ENCODE measurements around the gene FANCC. TPM values are rescaled to one million over a fixed set of nuclear protein-coding genes. Genes with fewer than 3 reads are reported as not detected.

The FANCC gene
- total RNA-seq (10 to 100 TPM; 35.1 to 38.5 TPM), polyA plus RNA-seq (ENCODE audit: insufficient read depth, low read depth, low replicate concordance) (30.7 TPM)
- long read RNA-seq, donor 1, full-length matches to known transcripts = 3 of 3 reads
- long read RNA-seq, donor 1, partial matches to known transcripts = 0 of 3 reads
- long read RNA-seq, donor 1, other reads (novel, unspliced or antisense) = 0 of 3 reads
- long read RNA-seq, donor 2, full-length matches to known transcripts = 4 of 4 reads
- long read RNA-seq, donor 2, partial matches to known transcripts = 0 of 4 reads
- long read RNA-seq, donor 2, other reads (novel, unspliced or antisense) = 0 of 4 reads

GRCh38 chr9:95317119-95317892 lies at the start of gene FANCC:
Gene FANCC, minus strand, starts transcription at chr9:95317709. Its CDS starts 68,418 bp downstream, at chr9:95249291.
- WGBS, 2 donors = 1% methylated on average over 65 to 81 of the region's 89 CpGs
- Histone ChIP-seq H3K36me3 (ENCODE audit: low read depth, missing control alignments) (no peaks in the 10 kb centered on the region), H3K27me3 (no peaks in the 10 kb centered on the region), H3K4me3 (peak within 1 kb of the TSS; percentile 89 to 94), H3K27ac (peak within 1 kb of the TSS; percentile 86 to 97), H3K4me1 (no peaks in the 10 kb centered on the region), H3K9me3 (no peaks in the 10 kb centered on the region)
- intact Hi-C loops (cut with DNase I; ENCODE audit: low total_unique reads) = no loop called here
- DNase-seq = peak; percentile 94
- TF ChIP-seq POLR2A (IDR thresholded peaks at IDR 0.05) = no peak
- TF ChIP-seq CTCF (IDR thresholded peaks at IDR 0.05) = no peak

GRCh38 chr9:95366731-95367325 lies 49.3 kb upstream of the FANCC start:
- H3K27me3 ChIP-seq = no peaks in the 10 kb centered on the region
- no peaks in the 10 kb centered on the region for H3K9me3 ChIP-seq
- H3K4me3 ChIP-seq = no peak overlapping the region
- no peaks in the 10 kb centered on the region for H3K36me3 ChIP-seq (ENCODE audit: low read depth, missing control alignments)
- intact Hi-C loops (cut with DNase I; ENCODE audit: low total_unique reads) = no loop called here
- no peak for DNase-seq
- no peak overlapping the region for H3K27ac ChIP-seq
- H3K4me1 ChIP-seq = no peaks in the 10 kb centered on the region
- TF ChIP-seq CTCF (IDR thresholded peaks at IDR 0.05) (no peak), POLR2A (IDR thresholded peaks at IDR 0.05) (no peak)
- WGBS, 2 donors = 72 to 76% methylated on average over 8 of the region's 8 CpGs

- Histone ChIP-seq H3K4me1 (no peaks in the 10 kb centered on the region), H3K4me3 (no peak overlapping the region), H3K36me3 (ENCODE audit: low read depth, missing control alignments) (no peaks in the 10 kb centered on the region), H3K9me3 (no peaks in the 10 kb centered on the region), H3K27ac (no peak overlapping the region), H3K27me3 (no peaks in the 10 kb centered on the region)
- intact Hi-C loops (cut with DNase I; ENCODE audit: low total_unique reads) = no loop called here
- WGBS, 2 donors = 78 to 83% methylated on average over 4 of the region's 4 CpGs
- no peak for DNase-seq
- TF ChIP-seq CTCF (IDR thresholded peaks at IDR 0.05) = no peak
- no peak for TF ChIP-seq POLR2A (IDR thresholded peaks at IDR 0.05)
Measured at GRCh38 chr9:95365766-95366165, 48.3 kb upstream of the FANCC start.

- TF ChIP-seq CTCF (IDR thresholded peaks at IDR 0.05) = no peak
- TF ChIP-seq POLR2A (IDR thresholded peaks at IDR 0.05) = no peak
- no peaks in the 10 kb centered on the region for H3K9me3 ChIP-seq
- H3K27me3 ChIP-seq = no peaks in the 10 kb centered on the region
- H3K4me1 ChIP-seq = no peaks in the 10 kb centered on the region
- H3K36me3 ChIP-seq (ENCODE audit: low read depth, missing control alignments) = no peaks in the 10 kb centered on the region
- no peak overlapping the region for H3K27ac ChIP-seq
- WGBS, 2 donors = 63 to 67% methylated on average over 12 of the region's 12 CpGs
- DNase-seq = no peak
- no peak overlapping the region for H3K4me3 ChIP-seq
- intact Hi-C loops (cut with DNase I; ENCODE audit: low total_unique reads) = no loop called here
Measured at GRCh38 chr9:95363051-95363841, 45.7 kb upstream of the FANCC start.
